Sigmoid colon (tissue), 7 donors: Measurements from ENCODE around the gene THUMPD1. TPM values are rescaled to one million over a fixed set of nuclear protein-coding genes. Genes with fewer than 3 reads are reported as not detected.

ENCODE experiments used
- DNase-seq: peaks from one replicate; pipeline ENCODE4 v3.0.0-alpha.2; 2019
- H3K27ac ChIP-seq, 4 donors: fragments of 200-600 bp; sonication (generic); one replicate each; pipeline ENCODE4 v1.5.1; 2016 to 2019; ENCODE audit warnings: mild to moderate bottlenecking in 1 of 4
- H3K27me3 ChIP-seq, 3 donors: fragments of 200-600 bp; sonication (generic); one replicate each; pipeline ENCODE4 v1.5.1; 2019; ENCODE audit warnings: mild to moderate bottlenecking in 1 of 3
- H3K36me3 ChIP-seq, 4 donors: fragments of 200-600 bp; sonication (generic); one replicate each; pipeline ENCODE4 v1.5.1; 2016 to 2019
- H3K4me1 ChIP-seq, 4 donors: fragments of 200-600 bp; sonication (generic); one replicate each; pipeline ENCODE4 v1.5.1; 2017 to 2019
- H3K4me3 ChIP-seq, 4 donors: fragments of 200-600 bp; sonication (generic); one replicate each; pipeline ENCODE4 v1.5.1; 2017 to 2019; ENCODE audit warnings: mild to moderate bottlenecking in 2 of 4, moderate library complexity in 1 of 4
- H3K9me3 ChIP-seq, 4 donors: fragments of 200-600 bp in 3 of 4; sonication (generic) in 3 of 4; one replicate each; pipeline versions ENCODE4 v1.5.1 to v1.6.1; 2013 to 2019
- EP300 ChIP-seq, 4 donors: sonication (generic); formaldehyde crosslinking; IDR thresholded peaks; one replicate each; pipeline ENCODE4 v1.6.1; 2017; ENCODE audit warnings: antibody characterized with exemption in 4 of 4
- POLR2A ChIP-seq, 2 donors: fragments of 450-650 bp; IDR thresholded peaks; one replicate each; pipeline ENCODE4 v1.6.1; 2016; ENCODE audit warnings: antibody characterized with exemption in 2 of 2, mild to moderate bottlenecking in 2 of 2, moderate library complexity in 2 of 2
- POLR2AphosphoS5 ChIP-seq, 4 donors: sonication (generic); formaldehyde crosslinking; IDR thresholded peaks; one replicate each; pipeline ENCODE4 v1.6.1; 2017; ENCODE audit warnings: antibody characterized with exemption in 4 of 4
- WGBS, 2 donors: extraction: QIAGEN DNeasy Blood & Tissue Kit; methylation state at CpG; one replicate each; pipeline ENCODE4 v1.1.7; 2013; 5-methylcytosine and 5-hydroxymethylcytosine counted together
- intact Hi-C: fragments of 100-400 bp; cut with DNase I; formaldehyde crosslinking; loops from one replicate; pipeline ENCODE4 v1.15.1; 2023
- polyA plus RNA-seq, 3 donors: library from polyadenylated mRNA; stranded (reverse); fragments of 200-250 nt; gene quantifications; one replicate each; pipeline ENCODE4 v1.2.3, GENCODE V29; 2013
- total RNA-seq, 4 donors: library from RNA; depleted of rRNA; stranded (reverse); fragments of >200 nt; gene quantifications; one replicate each; pipeline ENCODE4 v1.1.0, GENCODE V29; 2016
- TF ChIP-seq, protein P1 (sequence below), 4 experiments: fragments of 450-650 bp in 3 of 4; fragments of 200-600 bp in 1 of 4; IDR thresholded peaks; one replicate each; pipeline ENCODE4 v1.5.1; 2016 to 2019; ENCODE audit warnings: antibody characterized with exemption in 4 of 4, mild to moderate bottlenecking in 3 of 4, moderate library complexity in 2 of 4
- donor health status: healthy with polysubstance abuse.
- donor health status: Bipolar disorder and iron deficiency.
- donor health status: healthy.

Gene THUMPD1
- total and polyA plus RNA-seq, 7 donors: 12.0 to 115 (median 59.3) TPM

DNA sequence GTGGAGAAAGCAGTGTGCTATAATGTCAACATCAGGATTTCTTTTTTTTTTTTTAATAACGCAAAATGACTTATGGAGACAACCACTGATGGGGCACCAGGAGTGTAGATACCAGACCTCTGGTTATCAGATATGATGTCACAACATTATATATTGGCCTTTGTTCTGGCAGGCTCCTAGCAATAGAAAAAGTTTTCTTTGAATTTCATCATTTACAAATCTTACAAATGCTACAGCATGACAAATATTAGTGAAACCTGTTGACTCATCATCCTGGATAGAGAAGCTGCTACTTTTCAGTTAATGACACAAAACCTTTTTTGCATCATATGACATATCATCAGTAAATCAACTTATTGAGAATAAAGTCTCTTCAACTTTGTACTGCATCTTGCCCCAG is 6.1 kb downstream of the THUMPD1 start:
- Histone ChIP-seq H3K27ac (peak overlapping the region in 1 of 4 donors; percentile 43), H3K9me3 (no peaks in the 10 kb centered on the region), H3K27me3 (no peaks in the 10 kb centered on the region), H3K4me3 (no peak overlapping the region), H3K4me1 (peaks cover 0 to 36% (median 22%) of the 10 kb centered on the region in 4 donors), H3K36me3 (peaks cover 6 to 54% (median 19%) of the 10 kb centered on the region in 4 donors)
- intact Hi-C loops: no loop called here
- no peak for DNase-seq
- 89 to 94% methylated on average over 1 of the region's 1 CpG for WGBS, 2 donors
- TF ChIP-seq, protein P1, sequence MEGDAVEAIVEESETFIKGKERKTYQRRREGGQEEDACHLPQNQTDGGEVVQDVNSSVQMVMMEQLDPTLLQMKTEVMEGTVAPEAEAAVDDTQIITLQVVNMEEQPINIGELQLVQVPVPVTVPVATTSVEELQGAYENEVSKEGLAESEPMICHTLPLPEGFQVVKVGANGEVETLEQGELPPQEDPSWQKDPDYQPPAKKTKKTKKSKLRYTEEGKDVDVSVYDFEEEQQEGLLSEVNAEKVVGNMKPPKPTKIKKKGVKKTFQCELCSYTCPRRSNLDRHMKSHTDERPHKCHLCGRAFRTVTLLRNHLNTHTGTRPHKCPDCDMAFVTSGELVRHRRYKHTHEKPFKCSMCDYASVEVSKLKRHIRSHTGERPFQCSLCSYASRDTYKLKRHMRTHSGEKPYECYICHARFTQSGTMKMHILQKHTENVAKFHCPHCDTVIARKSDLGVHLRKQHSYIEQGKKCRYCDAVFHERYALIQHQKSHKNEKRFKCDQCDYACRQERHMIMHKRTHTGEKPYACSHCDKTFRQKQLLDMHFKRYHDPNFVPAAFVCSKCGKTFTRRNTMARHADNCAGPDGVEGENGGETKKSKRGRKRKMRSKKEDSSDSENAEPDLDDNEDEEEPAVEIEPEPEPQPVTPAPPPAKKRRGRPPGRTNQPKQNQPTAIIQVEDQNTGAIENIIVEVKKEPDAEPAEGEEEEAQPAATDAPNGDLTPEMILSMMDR (IDR thresholded peaks at IDR 0.05): no peak
- no peak for TF ChIP-seq EP300 (IDR thresholded peaks at IDR 0.05)
- no peak for TF ChIP-seq POLR2AphosphoS5 (IDR thresholded peaks at IDR 0.05)
- no peak for TF ChIP-seq POLR2A (IDR thresholded peaks at IDR 0.05)

DNA sequence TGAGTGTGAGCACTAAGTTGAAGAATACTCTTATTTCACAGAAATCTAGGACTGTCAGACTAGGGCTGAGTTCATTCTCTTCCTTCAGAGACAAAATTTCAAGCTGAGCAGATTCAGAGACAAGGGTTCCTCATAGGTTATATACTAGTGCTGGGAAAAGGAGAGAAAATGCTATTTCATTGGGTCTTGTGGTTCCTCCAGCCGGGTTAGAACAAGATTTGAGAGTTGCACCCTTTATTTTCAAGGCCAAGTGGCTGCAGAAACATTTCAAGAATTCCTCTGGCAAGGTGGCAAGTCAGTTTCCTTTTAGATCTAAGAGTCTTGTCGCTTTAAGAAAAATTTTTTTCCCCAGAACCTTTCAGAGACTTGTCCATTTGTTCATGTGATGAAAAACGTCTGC is 6.8 kb downstream of the THUMPD1 start:
- TF ChIP-seq EP300 (IDR thresholded peaks at IDR 0.05): no peak
- TF ChIP-seq POLR2A (IDR thresholded peaks at IDR 0.05): no peak
- no peak for TF ChIP-seq POLR2AphosphoS5 (IDR thresholded peaks at IDR 0.05)
- TF ChIP-seq, protein P1 (IDR thresholded peaks at IDR 0.05): no peak
- H3K27me3 ChIP-seq: no peaks in the 10 kb centered on the region
- peaks cover 6 to 54% (median 19%) of the 10 kb centered on the region in 4 donors for H3K36me3 ChIP-seq
- DNase-seq: no peak
- H3K4me3 ChIP-seq: no peak overlapping the region
- peak overlapping the region; percentile 17 to 47 (median 36) for H3K27ac ChIP-seq
- no peaks in the 10 kb centered on the region for H3K9me3 ChIP-seq
- WGBS, 2 donors: 65 to 81% methylated on average over 3 of the region's 3 CpGs
- intact Hi-C loops: no loop called here
- peaks cover 0 to 29% (median 15%) of the 10 kb centered on the region in 4 donors for H3K4me1 ChIP-seq

DNA sequence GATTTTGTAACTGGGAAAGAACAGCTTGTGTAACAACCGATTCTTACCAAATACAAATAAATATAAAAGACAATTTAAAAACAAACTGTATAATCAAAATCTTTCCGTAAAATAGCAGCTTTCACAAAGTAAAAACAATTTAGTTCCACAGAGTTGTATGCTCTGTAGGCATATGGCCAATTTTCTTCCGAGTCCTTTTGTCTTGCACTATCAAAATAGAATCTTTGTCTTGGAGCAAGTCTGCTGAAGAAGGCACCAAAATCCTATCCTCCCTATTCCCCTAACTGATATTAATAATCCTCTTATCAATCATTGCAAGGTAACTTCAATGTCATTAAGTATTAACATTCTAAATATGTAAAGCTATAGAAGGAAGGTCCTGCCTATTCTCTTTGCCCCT is 7.6 kb downstream of the THUMPD1 start:
- Histone ChIP-seq H3K4me1 (peaks cover 0 to 22% (median 8%) of the 10 kb centered on the region in 4 donors), H3K36me3 (peaks cover 6 to 54% (median 19%) of the 10 kb centered on the region in 4 donors), H3K27me3 (no peaks in the 10 kb centered on the region), H3K9me3 (no peaks in the 10 kb centered on the region), H3K4me3 (no peak overlapping the region), H3K27ac (peak overlapping the region; percentile 17 to 47 (median 36))
- DNase-seq: no peak
- TF ChIP-seq EP300 (IDR thresholded peaks at IDR 0.05): no peak
- TF ChIP-seq, protein P1 (IDR thresholded peaks at IDR 0.05): no peak
- TF ChIP-seq POLR2AphosphoS5 (IDR thresholded peaks at IDR 0.05): no peak
- no peak for TF ChIP-seq POLR2A (IDR thresholded peaks at IDR 0.05)
- 83 to 90% methylated on average over 3 of the region's 3 CpGs for WGBS, 2 donors
- intact Hi-C loops: no loop called here

DNA sequence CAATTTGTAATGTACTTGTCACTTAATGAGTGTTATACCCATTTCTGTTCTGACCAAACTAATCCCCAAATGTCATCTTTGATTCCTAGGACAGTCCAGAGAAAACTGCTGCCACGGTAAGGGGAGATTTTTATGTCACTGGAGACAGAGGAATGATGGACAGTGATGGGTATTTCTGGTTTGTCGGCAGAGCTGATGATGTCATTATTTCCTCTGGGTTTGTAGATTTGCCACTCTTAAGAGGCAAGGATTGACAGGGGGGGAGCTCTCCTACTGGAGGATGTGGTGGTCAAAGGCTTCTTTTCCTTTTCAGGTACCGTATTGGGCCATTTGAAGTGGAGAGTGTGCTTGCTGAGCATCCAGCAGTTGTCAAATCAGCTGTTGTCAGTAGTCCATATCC is 12.5 kb downstream of the THUMPD1 start:
- intact Hi-C loops: no loop called here
- Histone ChIP-seq H3K9me3 (no peaks in the 10 kb centered on the region), H3K4me3 (no peak overlapping the region), H3K27me3 (no peaks in the 10 kb centered on the region), H3K36me3 (peaks cover 0 to 6% (median 0%) of the 10 kb centered on the region in 4 donors), H3K27ac (no peak overlapping the region), H3K4me1 (peaks cover 0 to 2% (median 0%) of the 10 kb centered on the region in 4 donors)
- 84 to 85% methylated on average over 3 of the region's 3 CpGs for WGBS, 2 donors
- TF ChIP-seq POLR2AphosphoS5 (IDR thresholded peaks at IDR 0.05) (no peak), POLR2A (IDR thresholded peaks at IDR 0.05) (no peak), EP300 (IDR thresholded peaks at IDR 0.05) (no peak)
- TF ChIP-seq, protein P1 (IDR thresholded peaks at IDR 0.05): no peak
- no peak for DNase-seq

DNA sequence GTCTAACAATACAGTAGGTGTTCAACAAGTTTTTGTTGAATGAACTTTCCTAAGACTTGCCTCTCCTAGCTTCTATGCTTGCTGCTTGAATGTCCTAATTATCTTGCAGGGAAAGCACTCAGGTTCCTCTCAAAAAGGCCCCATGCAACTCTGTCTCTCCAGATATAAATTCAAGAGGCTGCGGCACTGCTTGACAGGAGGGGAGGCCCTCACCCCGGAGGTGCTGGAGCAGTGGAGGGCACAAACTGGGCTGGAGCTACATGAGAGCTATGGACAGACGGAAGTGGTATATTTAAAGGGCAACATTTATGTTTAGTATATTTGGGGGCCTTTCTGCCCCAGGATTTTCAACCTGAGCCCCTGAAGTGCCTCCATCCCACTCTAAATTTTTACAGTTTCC is 14.4 kb downstream of the THUMPD1 start:
- DNase-seq: no peak
- no peak for TF ChIP-seq POLR2A (IDR thresholded peaks at IDR 0.05)
- TF ChIP-seq, protein P1 (IDR thresholded peaks at IDR 0.05): no peak
- WGBS, 2 donors: 93 to 96% methylated on average over 3 of the region's 3 CpGs
- H3K4me3 ChIP-seq: no peak overlapping the region
- H3K27me3 ChIP-seq: no peaks in the 10 kb centered on the region
- no peaks in the 10 kb centered on the region for H3K4me1 ChIP-seq
- H3K27ac ChIP-seq: no peak overlapping the region
- H3K9me3 ChIP-seq: no peaks in the 10 kb centered on the region
- H3K36me3 ChIP-seq: no peaks in the 10 kb centered on the region
- intact Hi-C loops: no loop called here
